ENCODE results near the gene GCA. TPM values are rescaled to one million over a fixed set of nuclear protein-coding genes. Genes with fewer than 3 reads are reported as not detected.

The GCA gene
- total and polyA plus RNA-seq, 2 of the 13 experiments (the other 11 are each of a cell fraction or from before 2014, with no cell fraction given), result 42.0 to 48.3 TPM

DNA sequence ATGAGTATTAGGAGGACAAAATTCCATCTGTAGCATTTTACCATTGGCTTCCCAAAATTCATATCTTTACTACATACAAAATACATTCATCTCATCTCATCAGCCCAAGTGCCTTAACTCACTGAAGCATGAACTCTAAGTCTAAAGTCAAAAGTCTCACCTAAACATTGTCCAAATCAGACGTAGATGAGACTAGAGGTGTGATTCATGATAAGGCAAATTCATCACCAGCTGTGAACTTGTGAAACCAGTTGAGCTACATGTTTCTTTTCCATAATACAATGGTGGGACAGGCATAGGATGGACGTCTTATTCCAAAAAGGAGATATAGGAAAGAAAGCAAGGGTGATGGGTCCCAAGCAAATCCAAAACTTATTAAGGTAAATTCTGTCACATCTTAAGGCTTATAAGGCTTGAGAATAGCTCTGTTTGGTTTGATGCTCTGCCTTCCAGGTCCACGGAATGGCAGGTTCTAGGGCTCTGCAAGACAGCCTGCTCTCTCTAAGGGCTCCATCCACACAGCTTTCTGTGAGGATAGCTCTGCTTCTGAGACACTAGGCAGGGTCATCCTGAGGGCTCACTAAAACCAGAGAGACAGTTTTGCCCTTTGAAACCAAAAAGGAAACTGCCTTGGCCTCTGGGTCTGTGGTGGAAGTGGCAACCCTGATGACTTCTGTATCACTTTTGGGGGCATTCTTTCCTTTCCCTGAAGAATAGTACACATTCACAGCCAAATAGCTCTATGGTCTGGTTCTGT lies 35.0 kb upstream of the GCA start:
- in situ Hi-C loops (cut with HindIII; ENCODE audit: extremely low pct_ligation_motif_present, low pct_unique_long_range_greater_than_20kb), result loop anchor here (25.0 kb wide), 1 partner anchor 322 kb away; no protein-coding TSS in a partner anchor
- ChIA-PET CTCF (ENCODE audit: low intra/inter-chr PET ratio, low total read pairs) (no interaction called here), POLR2A (no interaction called here)
- Histone ChIP-seq H3K9me3 (ENCODE audit: low read length) (no peaks in the 10 kb centered on the region), H4K20me1 (ENCODE audit: insufficient read depth, low read length) (no peaks in the 10 kb centered on the region), H3K9ac (ENCODE audit: insufficient read depth, low read depth, low read length) (no peak overlapping the region), H2AFZ (ENCODE audit: low read length) (no peak overlapping the region), H3K4me1 (ENCODE audit: insufficient read depth, low read length) (no peaks in the 10 kb centered on the region), H3K27ac (ENCODE audit: extremely low read length, insufficient read depth, low read length) (no peak overlapping the region), H3K4me2 (ENCODE audit: low read depth, low read length) (no peak overlapping the region), H3K27me3 (ENCODE audit: control insufficient read depth in 1 of 2, insufficient read depth in 2 of 2, low read length in 2 of 2) (no peaks in the 10 kb centered on the region), H3K4me3 (replicated peaks in 1 of 3; ENCODE audit: insufficient read depth in 1 of 3, low read depth in 2 of 3, low read length in 3 of 3) (no peak overlapping the region), H3K79me2 (ENCODE audit: insufficient read depth, low read length) (no peaks in the 10 kb centered on the region), H3K36me3 (replicated peaks in 1 of 2; ENCODE audit: control insufficient read depth in 1 of 2, insufficient read depth in 2 of 2, low read length in 2 of 2) (peaks cover 0 to 3% of the 10 kb centered on the region in 2 experiments; a peak in 1 of 5 replicates)
- BruUV-seq (replicated peaks), result no TSS peak
- intact Hi-C loops (cut with micrococcal nuclease; ENCODE audit: unreplicated experiment), result no loop called here
- no peak for DNase-seq (ENCODE audit: low spot score)
- no peak for FAIRE-seq
- WGBS (ENCODE audit: low lambda C conversion rate), result 72% methylated on average over 3 of the region's 3 CpGs
- ATAC-seq, result no peak
- TF ChIP-seq NKX3-1 (CRISPR knock-in tag; IDR thresholded peaks at IDR 0.05) (no peak), ELF1 (CRISPR knock-in tag; IDR thresholded peaks at IDR 0.05) (no peak), ARID4A (CRISPR knock-in tag; IDR thresholded peaks at IDR 0.05; ENCODE audit: borderline replicate concordance) (no peak), NFE2 (CRISPR knock-in tag; IDR thresholded peaks at IDR 0.05) (no peak), TBL1XR1 (IDR thresholded peaks at IDR 0.05; ENCODE audit: borderline replicate concordance, low read length, partially characterized antibody) (no peak), HNF1B (CRISPR knock-in tag; IDR thresholded peaks at IDR 0.05) (no peak), ZEB1 (IDR thresholded peaks at IDR 0.05; ENCODE audit: insufficient replicate concordance, low read depth) (no peak), ZNF598 (CRISPR knock-in tag; IDR thresholded peaks at IDR 0.05; ENCODE audit: borderline replicate concordance) (no peak), CBX5 (CRISPR knock-in tag; IDR thresholded peaks at IDR 0.05; ENCODE audit: borderline replicate concordance) (no peak), POLR2AphosphoS5 (IDR thresholded peaks at IDR 0.05; ENCODE audit: low read depth, low read length) (no peak)
- TF ChIP-seq, protein P1, sequence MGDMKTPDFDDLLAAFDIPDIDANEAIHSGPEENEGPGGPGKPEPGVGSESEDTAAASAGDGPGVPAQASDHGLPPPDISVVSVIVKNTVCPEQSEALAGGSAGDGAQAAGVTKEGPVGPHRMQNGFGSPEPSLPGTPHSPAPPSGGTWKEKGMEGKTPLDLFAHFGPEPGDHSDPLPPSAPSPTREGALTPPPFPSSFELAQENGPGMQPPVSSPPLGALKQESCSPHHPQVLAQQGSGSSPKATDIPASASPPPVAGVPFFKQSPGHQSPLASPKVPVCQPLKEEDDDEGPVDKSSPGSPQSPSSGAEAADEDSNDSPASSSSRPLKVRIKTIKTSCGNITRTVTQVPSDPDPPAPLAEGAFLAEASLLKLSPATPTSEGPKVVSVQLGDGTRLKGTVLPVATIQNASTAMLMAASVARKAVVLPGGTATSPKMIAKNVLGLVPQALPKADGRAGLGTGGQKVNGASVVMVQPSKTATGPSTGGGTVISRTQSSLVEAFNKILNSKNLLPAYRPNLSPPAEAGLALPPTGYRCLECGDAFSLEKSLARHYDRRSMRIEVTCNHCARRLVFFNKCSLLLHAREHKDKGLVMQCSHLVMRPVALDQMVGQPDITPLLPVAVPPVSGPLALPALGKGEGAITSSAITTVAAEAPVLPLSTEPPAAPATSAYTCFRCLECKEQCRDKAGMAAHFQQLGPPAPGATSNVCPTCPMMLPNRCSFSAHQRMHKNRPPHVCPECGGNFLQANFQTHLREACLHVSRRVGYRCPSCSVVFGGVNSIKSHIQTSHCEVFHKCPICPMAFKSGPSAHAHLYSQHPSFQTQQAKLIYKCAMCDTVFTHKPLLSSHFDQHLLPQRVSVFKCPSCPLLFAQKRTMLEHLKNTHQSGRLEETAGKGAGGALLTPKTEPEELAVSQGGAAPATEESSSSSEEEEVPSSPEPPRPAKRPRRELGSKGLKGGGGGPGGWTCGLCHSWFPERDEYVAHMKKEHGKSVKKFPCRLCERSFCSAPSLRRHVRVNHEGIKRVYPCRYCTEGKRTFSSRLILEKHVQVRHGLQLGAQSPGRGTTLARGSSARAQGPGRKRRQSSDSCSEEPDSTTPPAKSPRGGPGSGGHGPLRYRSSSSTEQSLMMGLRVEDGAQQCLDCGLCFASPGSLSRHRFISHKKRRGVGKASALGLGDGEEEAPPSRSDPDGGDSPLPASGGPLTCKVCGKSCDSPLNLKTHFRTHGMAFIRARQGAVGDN (CRISPR knock-in tag; IDR thresholded peaks at IDR 0.05), result no peak
